Activated CD8-positive, alpha-beta memory T cell treated with anti-CD3 and anti-CD28 coated beads for 36 hours (primary cell): ENCODE measurements around the gene ANKAR. TPM values are rescaled to one million over a fixed set of nuclear protein-coding genes. Genes with fewer than 3 reads are reported as not detected.
"Not testable (repeated sequence)": the region's sequence is repeated elsewhere in the genome, so short reads cannot be mapped to it uniquely, and the experiment has no call there.

ENCODE experiments used
- CTCF ChIA-PET: fragments of 350-600 bp; sonication (Branson Sonifier 250); formaldehyde crosslinking; loops from one replicate; lab custom pipeline; 2021; ENCODE audit warnings: antibody characterized with exemption; lab: Charles Lee
- POLR2A ChIA-PET: fragments of 350-600 bp; sonication (Branson Sonifier 250); formaldehyde crosslinking; loops from one replicate; lab custom pipeline; 2021; ENCODE audit warnings: antibody characterized with exemption; lab: Charles Lee
- total RNA-seq, 2 experiments: library from RNA; stranded (reverse); gene quantifications; one replicate each; pipeline ENCODE4 v1.2.3, GENCODE V29; 2021

Gene ANKAR
- total RNA-seq, 2 experiments from 2014 or later, result 3.8 to 4.6 TPM

DNA sequence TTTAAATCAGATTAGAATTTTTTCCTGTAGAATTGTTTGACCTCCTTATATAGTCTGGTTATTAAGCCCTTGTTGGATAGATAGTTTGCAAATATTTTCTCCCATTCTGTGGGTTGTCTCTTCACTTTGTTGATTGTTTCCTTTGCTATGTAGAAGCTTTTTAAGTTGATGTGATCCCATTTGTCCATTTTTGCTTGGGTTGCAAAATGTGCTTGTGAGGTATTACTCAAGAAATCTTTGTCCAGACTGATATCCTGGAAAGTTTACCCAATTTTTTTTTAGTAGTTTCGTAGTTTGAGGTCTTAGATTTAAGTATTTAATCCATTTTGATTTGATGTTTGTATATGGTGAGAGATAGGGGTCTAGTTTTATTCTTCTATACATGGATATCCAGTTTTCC lies 13.3 kb downstream of the ANKAR start:
- POLR2A ChIA-PET, result not testable (repeated sequence)
- CTCF ChIA-PET, result interaction anchor here (0.9 kb wide), 1 partner anchor 11 kb away, joined by 3 read pairs; no protein-coding TSS in a partner anchor

DNA sequence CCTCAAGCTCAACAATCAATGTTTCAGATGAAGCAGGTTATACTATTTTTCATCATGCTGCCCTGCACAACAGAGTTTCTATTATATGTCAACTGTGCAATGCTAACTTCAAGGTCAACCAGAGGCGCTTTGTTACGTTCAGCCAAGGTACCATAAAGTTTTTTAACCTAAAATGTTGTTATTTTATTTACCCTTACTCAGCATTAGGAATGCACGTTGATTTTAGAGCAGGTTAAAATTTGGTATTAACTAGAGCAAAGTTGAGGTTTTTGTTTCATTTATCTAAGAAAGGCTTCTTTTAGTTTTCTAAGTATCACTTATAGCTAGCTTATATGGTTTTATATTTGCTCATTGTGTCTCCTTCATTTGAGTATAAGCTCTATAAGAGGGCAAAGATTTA lies 21.8 kb downstream of the ANKAR start:
- POLR2A ChIA-PET, result no interaction called here
- CTCF ChIA-PET, result interaction anchor here (0.8 to 3.0 kb wide), 4 partner anchors 10 to 52 kb away, joined by 3 to 12 read pairs (median 4); partner anchors contain the start of gene ASNSD1

DNA sequence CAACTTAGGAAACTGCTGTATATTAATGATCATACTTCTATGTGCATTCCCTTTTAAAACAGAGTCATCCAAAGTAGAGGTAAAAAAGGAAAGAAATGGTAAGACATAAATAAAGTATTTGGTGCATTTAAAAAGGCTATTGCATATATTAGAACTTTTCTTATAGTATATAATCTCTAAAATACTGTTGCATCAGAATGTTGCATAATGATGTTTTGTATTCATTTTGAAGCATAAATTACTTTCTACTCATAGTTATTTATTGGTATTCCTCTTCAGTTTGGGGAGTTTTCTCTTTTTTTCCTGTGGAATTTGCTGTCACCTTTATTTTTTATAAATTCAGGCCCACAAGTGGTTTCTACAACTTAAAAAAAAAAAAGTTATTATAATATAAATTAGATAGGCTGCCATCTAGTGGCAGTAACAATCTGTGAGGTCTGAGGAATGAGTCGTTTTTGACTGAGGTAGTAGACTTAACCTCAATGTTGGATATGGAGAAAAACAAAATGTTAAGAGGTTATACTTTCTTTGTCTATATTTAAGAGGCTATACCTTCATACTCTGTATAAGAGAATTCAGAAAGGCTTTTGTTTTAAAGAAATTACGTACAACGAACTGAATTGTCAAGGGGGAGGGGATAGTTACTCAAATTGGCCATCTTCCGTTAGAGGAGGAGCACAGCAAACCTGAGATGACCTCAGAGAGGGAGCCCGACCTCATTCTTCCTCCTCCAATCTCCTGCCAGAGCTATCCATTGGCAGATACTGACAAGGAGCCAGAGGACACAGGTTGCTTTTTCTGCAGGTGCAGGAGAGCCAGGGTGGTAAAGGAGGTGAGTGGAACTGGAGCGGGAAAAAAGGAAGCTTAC lies 23.8 kb downstream of the ANKAR start:
- CTCF ChIA-PET, result interaction anchor here (0.7 to 1.6 kb wide), 4 partner anchors 10 to 64 kb away, joined by 3 to 7 read pairs (median 4); partner anchors contain the start of gene OSGEPL1
- POLR2A ChIA-PET, result no interaction called here

DNA sequence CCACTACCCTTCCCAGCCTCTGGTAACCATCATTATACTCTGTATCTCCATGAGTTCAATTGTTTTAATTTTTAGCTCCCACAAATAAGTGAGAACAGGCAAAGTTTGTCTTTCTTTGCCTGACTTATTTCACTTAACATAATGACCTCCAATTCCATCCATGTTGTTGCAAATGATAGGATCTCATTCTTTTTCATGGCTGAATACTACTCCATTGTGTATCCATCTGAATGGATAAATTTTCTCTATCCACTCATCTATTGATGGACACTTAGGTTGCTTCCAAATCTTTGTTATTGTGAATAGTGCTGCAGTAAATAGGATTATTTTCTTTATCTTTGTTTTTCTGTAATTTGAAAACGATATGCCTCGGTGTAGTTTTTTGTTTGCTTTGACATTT lies 26.2 kb downstream of the ANKAR start:
- ChIA-PET CTCF (interaction anchor here (3.4 kb wide), 1 partner anchor 39 kb away, joined by 13 read pairs; the partner anchor contains the start of gene ASNSD1), POLR2A (no interaction called here)

DNA sequence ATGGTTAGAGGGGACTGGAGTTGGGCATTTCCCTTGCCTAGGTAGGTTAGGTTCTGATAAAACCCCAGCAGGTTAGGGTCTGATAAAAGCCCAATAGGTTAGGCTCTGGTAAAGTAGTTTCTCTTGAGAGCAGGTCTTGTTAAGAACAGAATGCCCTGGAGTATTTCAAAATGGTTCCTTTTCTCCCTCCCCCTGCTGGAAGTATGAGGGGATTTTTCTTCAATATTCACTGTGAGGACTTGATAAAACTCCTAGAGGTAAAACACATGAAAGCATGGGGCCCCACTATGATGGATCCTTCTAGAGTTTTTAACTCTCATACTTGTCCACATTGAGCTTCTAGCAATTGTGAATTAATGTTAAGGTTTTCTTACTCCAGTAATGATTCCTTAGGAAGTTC lies 27.6 kb downstream of the ANKAR start:
- ChIA-PET POLR2A (no interaction called here), CTCF (interaction anchor here (1.0 to 3.4 kb wide), 2 partner anchors 41 to 43 kb away, joined by 3 to 13 read pairs; partner anchors contain the start of gene ASNSD1)

DNA sequence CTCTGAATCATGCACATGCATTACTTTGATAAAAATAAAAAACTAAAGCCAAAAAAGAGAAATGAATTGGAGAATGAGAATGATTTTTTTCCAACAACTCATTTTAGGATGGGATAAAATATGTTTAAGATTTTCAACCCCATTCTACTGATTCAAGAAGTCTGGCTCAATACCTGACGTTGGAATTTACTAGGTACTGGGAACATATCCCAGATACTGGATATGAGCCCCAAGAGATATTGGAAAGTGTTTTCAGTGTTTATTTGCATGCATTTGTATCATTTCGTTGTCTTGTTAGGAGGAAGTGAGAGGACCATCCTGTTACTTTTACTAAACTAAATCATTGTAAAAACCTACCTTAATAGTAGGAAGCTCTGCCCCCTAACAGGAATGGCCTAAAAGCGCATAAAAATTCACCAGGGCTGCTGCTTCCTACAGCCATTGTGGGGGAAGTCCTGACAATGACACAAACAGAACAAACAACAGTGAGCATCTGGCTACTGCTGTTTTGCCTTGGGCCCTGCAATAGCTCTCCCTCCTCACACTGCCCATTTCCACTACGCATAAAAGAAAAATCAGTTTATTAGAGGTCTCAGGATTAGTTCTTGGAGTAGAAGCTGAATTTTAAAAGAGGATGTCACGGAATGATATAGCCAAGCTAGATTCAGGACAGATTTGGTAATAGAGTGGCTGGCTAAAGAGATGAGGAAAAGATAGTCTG lies 35.2 kb downstream of the ANKAR start:
- POLR2A ChIA-PET, result interaction anchor here (0.6 kb wide), 1 partner anchor 13 kb away, joined by 3 read pairs; no protein-coding TSS in a partner anchor
- CTCF ChIA-PET, result no interaction called here

DNA sequence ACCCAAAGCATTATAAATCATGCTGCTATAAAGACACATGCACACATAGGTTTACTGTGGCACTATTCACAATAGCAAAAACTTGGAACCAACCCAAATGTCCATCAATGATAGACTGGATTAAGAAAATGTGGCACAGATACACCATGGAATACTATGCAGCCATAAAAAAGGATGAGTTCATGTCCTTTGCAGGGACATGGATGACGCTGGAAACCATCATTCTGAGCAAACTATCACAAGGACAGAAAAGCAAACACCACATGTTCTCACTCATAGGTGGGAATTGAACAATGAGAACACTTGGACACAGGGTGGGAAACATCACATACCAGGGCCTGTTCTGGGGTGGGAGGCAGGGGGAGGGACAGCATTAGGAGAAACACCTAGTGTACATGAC lies 43.1 kb downstream of the ANKAR start:
- CTCF ChIA-PET, POLR2A ChIA-PET: not testable (repeated sequence)

DNA sequence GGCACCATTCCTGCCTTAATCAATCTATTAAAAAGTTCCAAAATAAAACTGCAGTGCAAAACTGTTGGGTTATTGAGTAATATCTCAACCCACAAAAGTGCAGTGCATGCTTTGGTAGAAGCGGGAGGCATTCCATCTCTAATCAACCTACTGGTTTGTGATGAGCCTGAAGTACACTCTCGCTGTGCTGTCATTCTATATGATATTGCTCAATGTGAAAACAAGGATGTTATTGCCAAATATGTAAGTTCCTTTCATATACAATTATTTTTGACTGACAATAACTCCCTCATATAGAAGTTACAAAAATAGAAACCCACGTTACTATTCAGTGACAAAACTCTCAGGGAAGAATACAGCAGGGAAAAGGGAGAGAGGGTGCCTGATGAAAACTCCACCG lies 45.1 kb downstream of the ANKAR start:
- CTCF ChIA-PET, result no interaction called here

DNA sequence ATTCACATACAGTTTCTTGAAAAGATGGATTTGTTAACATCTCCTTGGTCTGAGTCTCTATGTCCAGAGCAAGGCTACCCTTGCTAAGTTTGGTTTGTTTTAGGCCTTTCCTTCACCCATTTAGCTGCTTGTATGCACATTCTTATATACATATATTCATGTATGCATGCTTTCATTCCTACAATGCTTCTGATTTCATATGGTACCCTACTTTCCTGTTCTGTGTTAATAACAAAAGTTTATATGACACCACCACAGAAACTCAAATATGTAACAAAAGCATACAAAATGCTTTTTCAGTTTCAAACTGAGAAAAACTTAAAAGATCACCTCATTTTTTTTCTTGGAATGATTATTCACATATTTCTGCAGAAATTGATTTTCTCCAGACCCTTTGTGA lies 48.7 kb downstream of the ANKAR start:
- POLR2A ChIA-PET, result interaction anchor here (0.7 to 1.1 kb wide), 2 partner anchors 14 to 39 kb away, joined by 3 read pairs; partner anchors contain the start of gene OSGEPL1

More for the DNA sequence above, 45.1 kb downstream of the ANKAR start:
- POLR2A ChIA-PET, result no interaction called here

More for the DNA sequence above, 48.7 kb downstream of the ANKAR start:
- CTCF ChIA-PET, result interaction anchor here (0.6 to 1.6 kb wide), 3 partner anchors 13 to 62 kb away, joined by 3 to 9 read pairs (median 5); partner anchors contain the start of gene ASNSD1

Other genes with a start within 250 kb of the ANKAR start
- 100 to 1,000 TPM; 107 to 114 TPM for gene WDR75, start 233.2 kb upstream of the ANKAR start, total RNA-seq
- 1 to 10 TPM; 1.4 to 1.8 TPM for gene SLC40A1, start 93.9 kb upstream of the ANKAR start, total RNA-seq
- gene ASNSD1, start 13.2 kb upstream of the ANKAR start, total RNA-seq, result 10 to 100 TPM; 52.1 to 54.4 TPM
- 10 to 100 TPM; 13.1 to 13.3 TPM for gene OSGEPL1, start 88.1 kb downstream of the ANKAR start, total RNA-seq
- 10 to 100 TPM; 76.8 to 83.3 TPM for gene ORMDL1, start 109.7 kb downstream of the ANKAR start, total RNA-seq
- 10 to 100 TPM; 46.1 to 48.2 TPM for gene PMS1, start 109.8 kb downstream of the ANKAR start, total RNA-seq